K562 (cell line): Measurements from ENCODE around the gene GPALPP1. TPM values are rescaled to one million over a fixed set of nuclear protein-coding genes. Genes with fewer than 3 reads are reported as not detected.

Source experiments
- ADNP ChIP-seq: fragments of 200-800 bp; sonication (Bioruptor generic); IDR thresholded peaks from 2 replicates; pipeline ENCODE4 v1.6.1; 2016; ENCODE audit warnings: missing genetic modification characterization, missing compliant biosample characterization
- ELF2 ChIP-seq: fragments of 250-450 bp; sonication (Bioruptor Pico); IDR thresholded peaks from 2 replicates; pipeline ENCODE4 v1.5.0; 2021; ENCODE audit warnings: mild to moderate bottlenecking
- HMGN3 ChIP-seq: IDR thresholded peaks from 2 replicates; pipeline ENCODE4 v1.6.1; 2011; ENCODE audit warnings: borderline replicate concordance, low read depth, mild to moderate bottlenecking, mixed read lengths, low read length; ENCODE audit not compliant: insufficient read length; ENCODE audit errors: extremely low read depth
- KLF6 ChIP-seq: fragments of 250-450 bp; sonication (Bioruptor Pico); IDR thresholded peaks from 2 replicates; pipeline ENCODE4 v1.4.0; 2020; ENCODE audit warnings: mild to moderate bottlenecking, moderate library complexity, borderline replicate concordance
- MYC ChIP-seq, 2 experiments: fragments of 250-450 bp in 1 of 2; sonication (Bioruptor Pico) in 1 of 2; IDR thresholded peaks; 2 replicates each; pipeline versions ENCODE4 v1.5.1 to v1.6.1; 2012 to 2021; ENCODE audit warnings: low read depth in 2 of 2, borderline replicate concordance in 1 of 2, improper control_type of control experiment in 1 of 2, low read length in 1 of 2, mild to moderate bottlenecking in 1 of 2, moderate library complexity in 1 of 2
- POLR2A ChIP-seq: fragments of 450-650 bp; conservative IDR thresholded peaks from 2 replicates; pipeline ENCODE4 v1.6.1; 2016
- RERE ChIP-seq: sonication (generic); formaldehyde crosslinking; IDR thresholded peaks from 2 replicates; pipeline ENCODE4 v1.8.0; 2023; ENCODE audit warnings: missing genetic modification reagents, mild to moderate bottlenecking, borderline replicate concordance
- ZNF668 ChIP-seq: fragments of 250-450 bp; sonication (Bioruptor Pico); IDR thresholded peaks from 2 replicates; pipeline ENCODE4 v1.8.0; 2022; ENCODE audit warnings: mild to moderate bottlenecking, inconsistent platforms
- ZNF764 ChIP-seq: fragments of 250-450 bp; sonication (Bioruptor Pico); IDR thresholded peaks from 2 replicates; pipeline ENCODE4 v1.4.0; 2020; ENCODE audit warnings: low read depth, mild to moderate bottlenecking, moderate library complexity
- polyA plus RNA-seq, 8 experiments: library from polyadenylated mRNA; depleted of rRNA in 4 of 8; stranded (reverse) in 5 of 8; unstranded in 3 of 8; fragments of >200 nt; fragmentation: Nextera tagmentation in 2 of 8; fragmentation: Illumina TruSeq in 1 of 8; extraction: Ambion mirVana in 2 of 8; extraction: Trizol in 1 of 8; gene quantifications; 2 replicates each; pipeline versions ENCODE4 v1.2.1 to v1.2.3, GENCODE V29; 2011 to 2014; ENCODE audit warnings: inconsistent platforms in 1 of 8, missing spikeins in 1 of 8
- total RNA-seq, 7 experiments: library from RNA; depleted of rRNA in 6 of 7; stranded (reverse); fragments of >200 nt in 6 of 7; fragmentation: Illumina TruSeq in 2 of 7; extraction: Trizol in 2 of 7; gene quantifications; 2 replicates each; pipeline versions ENCODE4 v1.2.1 to v1.2.3, GENCODE V29; 2011 to 2021; ENCODE audit warnings: low replicate concordance in 1 of 7
- TF ChIP-seq, protein P1 (sequence below): fragments of 200-800 bp; sonication (Bioruptor generic); IDR thresholded peaks from 2 replicates; pipeline ENCODE4 v1.6.1; 2016; ENCODE audit warnings: missing genetic modification characterization, missing compliant biosample characterization
- TF ChIP-seq, protein P2 (sequence below), 3 experiments: fragments of 200-800 bp in 1 of 3; fragments of 250-450 bp in 1 of 3; fragments of 450-650 bp in 1 of 3; sonication (Bioruptor Pico) in 1 of 3; sonication (Bioruptor generic) in 1 of 3; formaldehyde crosslinking in 1 of 3; IDR thresholded peaks; 2 replicates each; pipeline versions ENCODE4 v1.6.1 to v1.8.0; 2016 to 2022; ENCODE audit warnings: mild to moderate bottlenecking in 2 of 3, missing genetic modification characterization in 2 of 3, missing compliant biosample characterization in 1 of 3, moderate library complexity in 1 of 3

The GPALPP1 gene
- total and polyA plus RNA-seq, 9 of the 15 experiments (the other 6 are each of a cell fraction or from before 2014, with no cell fraction given): 8.1 to 22.3 (median 18.5) TPM

- TF ChIP-seq, protein P1, sequence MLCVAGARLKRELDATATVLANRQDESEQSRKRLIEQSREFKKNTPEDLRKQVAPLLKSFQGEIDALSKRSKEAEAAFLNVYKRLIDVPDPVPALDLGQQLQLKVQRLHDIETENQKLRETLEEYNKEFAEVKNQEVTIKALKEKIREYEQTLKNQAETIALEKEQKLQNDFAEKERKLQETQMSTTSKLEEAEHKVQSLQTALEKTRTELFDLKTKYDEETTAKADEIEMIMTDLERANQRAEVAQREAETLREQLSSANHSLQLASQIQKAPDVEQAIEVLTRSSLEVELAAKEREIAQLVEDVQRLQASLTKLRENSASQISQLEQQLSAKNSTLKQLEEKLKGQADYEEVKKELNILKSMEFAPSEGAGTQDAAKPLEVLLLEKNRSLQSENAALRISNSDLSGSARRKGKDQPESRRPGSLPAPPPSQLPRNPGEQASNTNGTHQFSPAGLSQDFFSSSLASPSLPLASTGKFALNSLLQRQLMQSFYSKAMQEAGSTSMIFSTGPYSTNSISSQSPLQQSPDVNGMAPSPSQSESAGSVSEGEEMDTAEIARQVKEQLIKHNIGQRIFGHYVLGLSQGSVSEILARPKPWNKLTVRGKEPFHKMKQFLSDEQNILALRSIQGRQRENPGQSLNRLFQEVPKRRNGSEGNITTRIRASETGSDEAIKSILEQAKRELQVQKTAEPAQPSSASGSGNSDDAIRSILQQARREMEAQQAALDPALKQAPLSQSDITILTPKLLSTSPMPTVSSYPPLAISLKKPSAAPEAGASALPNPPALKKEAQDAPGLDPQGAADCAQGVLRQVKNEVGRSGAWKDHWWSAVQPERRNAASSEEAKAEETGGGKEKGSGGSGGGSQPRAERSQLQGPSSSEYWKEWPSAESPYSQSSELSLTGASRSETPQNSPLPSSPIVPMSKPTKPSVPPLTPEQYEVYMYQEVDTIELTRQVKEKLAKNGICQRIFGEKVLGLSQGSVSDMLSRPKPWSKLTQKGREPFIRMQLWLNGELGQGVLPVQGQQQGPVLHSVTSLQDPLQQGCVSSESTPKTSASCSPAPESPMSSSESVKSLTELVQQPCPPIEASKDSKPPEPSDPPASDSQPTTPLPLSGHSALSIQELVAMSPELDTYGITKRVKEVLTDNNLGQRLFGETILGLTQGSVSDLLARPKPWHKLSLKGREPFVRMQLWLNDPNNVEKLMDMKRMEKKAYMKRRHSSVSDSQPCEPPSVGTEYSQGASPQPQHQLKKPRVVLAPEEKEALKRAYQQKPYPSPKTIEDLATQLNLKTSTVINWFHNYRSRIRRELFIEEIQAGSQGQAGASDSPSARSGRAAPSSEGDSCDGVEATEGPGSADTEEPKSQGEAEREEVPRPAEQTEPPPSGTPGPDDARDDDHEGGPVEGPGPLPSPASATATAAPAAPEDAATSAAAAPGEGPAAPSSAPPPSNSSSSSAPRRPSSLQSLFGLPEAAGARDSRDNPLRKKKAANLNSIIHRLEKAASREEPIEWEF (CRISPR knock-in tag): no peak
- TF ChIP-seq HMGN3 (peak; percentile 31), ZNF668 (CRISPR knock-in tag) (no peak), ELF2 (CRISPR knock-in tag) (no peak), ZNF764 (CRISPR knock-in tag) (no peak), POLR2A (peak; percentile 77), MYC (IDR thresholded peaks at IDR 0.05; ENCODE audit: low read depth, low read length) (peak; percentile 90), MYC (CRISPR knock-in tag; IDR thresholded peaks at IDR 0.05; ENCODE audit: borderline replicate concordance, low read depth) (no peak), ADNP (no peak), KLF6 (CRISPR knock-in tag) (no peak), RERE (CRISPR knock-in tag) (no peak)
- TF ChIP-seq, protein P2, sequence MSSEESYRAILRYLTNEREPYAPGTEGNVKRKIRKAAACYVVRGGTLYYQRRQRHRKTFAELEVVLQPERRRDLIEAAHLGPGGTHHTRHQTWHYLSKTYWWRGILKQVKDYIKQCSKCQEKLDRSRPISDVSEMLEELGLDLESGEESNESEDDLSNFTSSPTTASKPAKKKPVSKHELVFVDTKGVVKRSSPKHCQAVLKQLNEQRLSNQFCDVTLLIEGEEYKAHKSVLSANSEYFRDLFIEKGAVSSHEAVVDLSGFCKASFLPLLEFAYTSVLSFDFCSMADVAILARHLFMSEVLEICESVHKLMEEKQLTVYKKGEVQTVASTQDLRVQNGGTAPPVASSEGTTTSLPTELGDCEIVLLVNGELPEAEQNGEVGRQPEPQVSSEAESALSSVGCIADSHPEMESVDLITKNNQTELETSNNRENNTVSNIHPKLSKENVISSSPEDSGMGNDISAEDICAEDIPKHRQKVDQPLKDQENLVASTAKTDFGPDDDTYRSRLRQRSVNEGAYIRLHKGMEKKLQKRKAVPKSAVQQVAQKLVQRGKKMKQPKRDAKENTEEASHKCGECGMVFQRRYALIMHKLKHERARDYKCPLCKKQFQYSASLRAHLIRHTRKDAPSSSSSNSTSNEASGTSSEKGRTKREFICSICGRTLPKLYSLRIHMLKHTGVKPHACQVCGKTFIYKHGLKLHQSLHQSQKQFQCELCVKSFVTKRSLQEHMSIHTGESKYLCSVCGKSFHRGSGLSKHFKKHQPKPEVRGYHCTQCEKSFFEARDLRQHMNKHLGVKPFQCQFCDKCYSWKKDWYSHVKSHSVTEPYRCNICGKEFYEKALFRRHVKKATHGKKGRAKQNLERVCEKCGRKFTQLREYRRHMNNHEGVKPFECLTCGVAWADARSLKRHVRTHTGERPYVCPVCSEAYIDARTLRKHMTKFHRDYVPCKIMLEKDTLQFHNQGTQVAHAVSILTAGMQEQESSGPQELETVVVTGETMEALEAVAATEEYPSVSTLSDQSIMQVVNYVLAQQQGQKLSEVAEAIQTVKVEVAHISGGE (CRISPR knock-in tag; IDR thresholded peaks at IDR 0.05): no peak
Observed at GRCh38 chr13:44989071-44989889, at the start of gene GPALPP1, which contains the start of gene NUFIP1 (continued).
